Fibroblast of skin of right quadriceps (primary cell): Measurements from ENCODE around the gene GNAI2.

ENCODE experiments used
- DNase-seq: peaks from one replicate; pipeline ENCODE4 v3.0.0-alpha.2; 2013

The GNAI2 gene

DNA sequence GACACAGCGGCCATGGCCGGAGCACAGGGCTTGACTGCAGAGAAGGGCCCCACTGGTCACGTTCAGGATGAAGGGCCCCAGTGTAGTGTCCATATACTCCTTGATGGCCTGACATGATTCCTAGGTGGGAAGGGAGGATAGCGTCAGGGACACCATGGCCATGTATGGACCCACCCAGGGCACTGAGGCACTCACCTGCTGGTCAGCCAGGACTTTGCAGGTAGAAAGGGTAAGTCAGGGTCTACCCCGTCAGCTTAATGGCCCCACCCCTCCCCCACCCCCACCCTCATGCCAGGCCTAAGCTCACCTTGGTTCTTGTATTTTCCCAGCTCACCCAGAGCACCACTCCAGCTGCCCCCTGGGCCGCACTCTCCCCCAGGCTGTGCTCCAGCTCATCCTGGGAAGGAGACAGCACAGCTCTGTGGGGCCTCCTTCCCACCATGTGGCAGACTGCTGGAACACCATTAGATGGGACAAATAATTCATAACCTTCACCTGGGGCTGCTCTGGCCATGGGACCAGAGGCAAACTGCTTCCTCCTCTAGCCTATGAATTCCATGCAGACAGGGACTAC is 64.8 kb downstream of the GNAI2 start:
- no peak for DNase-seq

DNA sequence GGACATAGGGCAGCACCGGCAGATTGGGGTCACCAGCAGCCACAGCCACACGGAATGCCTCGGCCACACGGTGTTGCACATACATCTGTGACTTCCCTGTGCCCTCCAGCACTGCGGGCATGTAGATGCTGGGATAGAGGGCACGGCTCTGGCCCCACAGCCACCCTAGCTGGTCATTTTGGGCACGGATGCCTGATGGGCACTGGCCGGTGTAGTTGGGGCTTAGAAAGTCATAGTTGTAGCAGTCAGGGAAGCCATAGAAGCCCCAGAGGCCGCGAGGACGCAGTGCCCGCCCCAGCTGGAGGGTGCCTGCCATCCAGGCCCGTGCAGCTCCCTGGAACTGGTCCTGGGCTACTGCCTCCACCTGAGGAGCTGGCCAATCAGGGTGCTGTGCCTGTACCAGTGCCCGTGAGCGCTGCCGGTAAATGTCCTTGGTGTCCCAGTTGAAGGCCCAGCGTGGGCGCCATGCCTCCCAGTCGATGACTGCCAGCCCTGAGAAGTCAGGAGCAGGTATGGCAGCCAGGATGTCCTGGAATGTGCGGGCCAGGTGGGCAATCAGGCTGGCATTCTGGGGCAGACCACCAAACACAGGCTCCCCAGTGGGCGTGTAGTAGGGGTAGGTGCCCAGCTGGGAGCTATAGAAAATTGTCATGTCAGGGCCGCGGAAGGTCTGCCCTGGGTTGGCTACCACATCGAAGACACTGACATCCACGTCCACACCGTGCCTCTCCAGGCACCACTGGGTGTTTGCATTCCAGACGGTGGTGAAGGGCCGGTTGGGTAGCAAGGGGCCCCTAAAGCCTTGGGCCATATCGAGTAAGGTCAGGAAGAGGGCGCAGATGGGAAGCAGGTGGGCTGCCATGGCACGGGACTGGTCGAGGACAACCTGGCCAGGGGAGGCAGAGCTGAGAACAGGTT is 66.3 kb downstream of the GNAI2 start:
- DNase-seq, result no peak

- no peak for DNase-seq
Measured at GRCh38 chr3:50303013-50303815, 67.2 kb downstream of the GNAI2 start, which contains the start of gene HYAL1. Gene HYAL1, minus strand, starts transcription at chr3:50303574. Its CDS starts 618 bp downstream, at chr3:50302956.

- no peak for DNase-seq
Measured at GRCh38 chr3:50304601-50305000, 68.6 kb downstream of the GNAI2 start.
